Progenitor cell of endocrine pancreas (in vitro differentiated cells): Measurements from ENCODE around the gene SCGB3A2. TPM values are rescaled to one million over a fixed set of nuclear protein-coding genes. Genes with fewer than 3 reads are reported as not detected.
A peak's percentile ranks its signal among the peaks of the same experiment; 100 is the strongest.

Experiments used
- DNase-seq: peaks from one replicate; pipeline ENCODE4 v3.0.0; 2021; ENCODE audit warnings: low spot score; ENCODE audit not compliant: unreplicated experiment
- H3K27ac Mint-ChIP-seq: 2 replicates; pipeline ENCODE4 v1.8.0; 2021; ENCODE audit warnings: mild to moderate bottlenecking, moderate library complexity, mixed read lengths
- H3K27me3 Mint-ChIP-seq: 2 replicates; pipeline ENCODE4 v1.8.0; 2021; ENCODE audit warnings: mixed read lengths
- H3K36me3 Mint-ChIP-seq: 2 replicates; pipeline ENCODE4 v1.8.0; 2022; ENCODE audit warnings: mixed read lengths; ENCODE audit not compliant: insufficient read depth
- H3K4me1 Mint-ChIP-seq: 2 replicates; pipeline ENCODE4 v1.8.0; 2021; ENCODE audit warnings: low read depth, mixed read lengths
- H3K4me3 Mint-ChIP-seq: 2 replicates; pipeline ENCODE4 v1.8.0; 2021; ENCODE audit warnings: low read depth, mild to moderate bottlenecking, moderate library complexity, mixed read lengths
- H3K9me3 Mint-ChIP-seq: 2 replicates; pipeline ENCODE4 v1.8.0; 2021; ENCODE audit warnings: low read depth, mixed read lengths
- total RNA-seq: library from RNA; stranded (reverse); gene quantifications from 2 replicates; pipeline ENCODE4 v1.2.1, GENCODE V29; 2021
- TF ChIP-seq, protein P1 (sequence below): fragments of 200-600 bp; sonication (generic); IDR thresholded peaks from one replicate; pipeline ENCODE4 v1.5.0; 2021; ENCODE audit warnings: antibody characterized with exemption, mild to moderate bottlenecking; ENCODE audit not compliant: unreplicated experiment

SCGB3A2 gene
- total RNA-seq, 1 donor from 2014 or later, result not detected

DNA sequence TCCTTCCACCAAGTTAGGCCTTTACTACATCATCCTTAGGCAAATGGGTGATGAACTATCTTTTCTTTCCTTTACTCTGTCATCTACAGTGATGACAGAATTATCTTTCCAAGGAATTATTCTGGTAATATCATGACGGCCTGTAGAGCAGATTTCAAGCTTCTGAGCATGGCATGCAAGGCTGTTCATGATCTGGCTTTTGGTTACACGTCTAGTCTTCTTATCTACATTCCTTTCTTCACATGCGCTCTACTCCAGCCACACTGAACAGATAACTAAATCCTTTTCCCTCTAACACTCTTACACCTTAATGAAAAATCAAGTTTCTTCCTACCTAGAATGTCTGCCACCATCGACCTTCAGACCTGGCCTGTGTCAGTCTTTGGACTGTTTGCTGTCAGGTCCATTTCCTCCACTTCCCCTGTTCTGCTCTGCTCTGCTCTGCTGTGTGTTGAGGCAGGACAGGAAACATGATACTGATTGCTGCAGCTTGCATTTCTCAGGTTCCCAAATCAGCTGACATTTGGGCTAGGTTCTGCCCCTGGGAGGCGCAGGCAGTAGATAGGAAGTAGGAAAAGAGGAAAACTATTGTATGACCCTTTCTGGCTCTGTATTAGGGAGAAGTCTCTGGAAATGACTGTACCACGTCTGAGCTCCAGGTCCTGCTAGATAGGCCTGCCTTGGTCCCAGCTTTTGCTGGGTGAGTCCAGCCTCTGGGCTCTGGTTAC lies 4.2 kb downstream of the SCGB3A2 start:
- Mint-ChIP-seq H3K4me3 (no peak overlapping the region), H3K4me1 (peaks cover 5% of the 10 kb centered on the region), H3K9me3 (no peaks in the 10 kb centered on the region), H3K27me3 (peaks cover 7% of the 10 kb centered on the region), H3K36me3 (no peaks in the 10 kb centered on the region), H3K27ac (no peak overlapping the region)
- no peak for DNase-seq
- TF ChIP-seq, protein P1, sequence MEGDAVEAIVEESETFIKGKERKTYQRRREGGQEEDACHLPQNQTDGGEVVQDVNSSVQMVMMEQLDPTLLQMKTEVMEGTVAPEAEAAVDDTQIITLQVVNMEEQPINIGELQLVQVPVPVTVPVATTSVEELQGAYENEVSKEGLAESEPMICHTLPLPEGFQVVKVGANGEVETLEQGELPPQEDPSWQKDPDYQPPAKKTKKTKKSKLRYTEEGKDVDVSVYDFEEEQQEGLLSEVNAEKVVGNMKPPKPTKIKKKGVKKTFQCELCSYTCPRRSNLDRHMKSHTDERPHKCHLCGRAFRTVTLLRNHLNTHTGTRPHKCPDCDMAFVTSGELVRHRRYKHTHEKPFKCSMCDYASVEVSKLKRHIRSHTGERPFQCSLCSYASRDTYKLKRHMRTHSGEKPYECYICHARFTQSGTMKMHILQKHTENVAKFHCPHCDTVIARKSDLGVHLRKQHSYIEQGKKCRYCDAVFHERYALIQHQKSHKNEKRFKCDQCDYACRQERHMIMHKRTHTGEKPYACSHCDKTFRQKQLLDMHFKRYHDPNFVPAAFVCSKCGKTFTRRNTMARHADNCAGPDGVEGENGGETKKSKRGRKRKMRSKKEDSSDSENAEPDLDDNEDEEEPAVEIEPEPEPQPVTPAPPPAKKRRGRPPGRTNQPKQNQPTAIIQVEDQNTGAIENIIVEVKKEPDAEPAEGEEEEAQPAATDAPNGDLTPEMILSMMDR, result no peak

DNA sequence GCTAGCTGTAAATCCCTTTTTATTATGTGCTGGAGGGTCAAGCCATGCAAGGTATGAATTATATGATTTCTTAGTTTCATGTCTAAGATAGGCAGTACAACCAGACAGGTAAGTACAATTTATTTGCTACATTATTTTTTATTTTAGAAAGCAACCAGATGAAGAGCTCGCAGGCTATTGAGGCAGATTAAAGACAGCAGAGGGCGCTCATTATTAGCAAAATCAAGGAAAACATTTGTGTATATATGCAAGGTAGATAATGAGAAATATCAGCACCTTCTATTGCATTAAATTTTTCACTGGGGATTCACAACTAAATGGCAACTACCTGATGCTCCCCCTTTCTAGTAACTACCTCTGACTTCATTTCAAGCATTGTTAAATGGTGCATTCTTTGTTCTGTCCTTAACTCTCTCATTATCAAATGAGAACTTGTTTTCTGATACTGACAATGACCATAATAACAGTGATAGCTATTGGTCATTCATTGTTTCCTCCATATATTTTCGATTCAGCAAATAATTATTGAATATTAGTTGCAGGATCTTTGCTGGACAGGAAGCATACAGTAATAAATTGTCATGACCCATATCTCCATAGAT lies 8.6 kb downstream of the SCGB3A2 start:
- H3K4me3 Mint-ChIP-seq, result no peak overlapping the region
- H3K27me3 Mint-ChIP-seq, result no peaks in the 10 kb centered on the region
- H3K9me3 Mint-ChIP-seq, result no peaks in the 10 kb centered on the region
- no peak overlapping the region for H3K27ac Mint-ChIP-seq
- peaks cover 5% of the 10 kb centered on the region for H3K4me1 Mint-ChIP-seq
- no peak for DNase-seq
- no peaks in the 10 kb centered on the region for H3K36me3 Mint-ChIP-seq
- TF ChIP-seq, protein P1, result peak; percentile 70

DNA sequence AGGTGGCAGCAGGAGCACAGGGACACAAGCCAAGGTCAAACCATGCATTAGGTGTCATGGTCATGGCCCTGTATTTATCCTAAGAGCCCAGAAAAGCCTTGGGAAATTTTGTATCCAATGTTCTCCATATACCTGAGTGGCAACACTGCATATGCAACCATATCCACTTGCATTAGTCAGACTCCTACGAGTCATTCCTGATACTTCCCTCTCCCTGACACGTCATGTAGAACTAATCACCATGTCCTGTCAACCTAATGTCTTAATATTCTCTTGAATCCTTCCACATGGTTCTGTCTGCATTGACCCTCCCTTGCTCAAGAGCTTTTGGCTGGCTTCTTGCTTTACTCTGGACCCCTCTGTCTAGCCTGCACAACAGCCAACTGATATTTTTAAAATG lies 9.4 kb downstream of the SCGB3A2 start:
- Mint-ChIP-seq H3K27me3 (no peaks in the 10 kb centered on the region), H3K4me1 (peaks cover 4% of the 10 kb centered on the region), H3K36me3 (no peaks in the 10 kb centered on the region), H3K4me3 (no peak overlapping the region), H3K9me3 (no peaks in the 10 kb centered on the region), H3K27ac (no peak overlapping the region)
- TF ChIP-seq, protein P1, result no peak
- DNase-seq, result no peak

DNA sequence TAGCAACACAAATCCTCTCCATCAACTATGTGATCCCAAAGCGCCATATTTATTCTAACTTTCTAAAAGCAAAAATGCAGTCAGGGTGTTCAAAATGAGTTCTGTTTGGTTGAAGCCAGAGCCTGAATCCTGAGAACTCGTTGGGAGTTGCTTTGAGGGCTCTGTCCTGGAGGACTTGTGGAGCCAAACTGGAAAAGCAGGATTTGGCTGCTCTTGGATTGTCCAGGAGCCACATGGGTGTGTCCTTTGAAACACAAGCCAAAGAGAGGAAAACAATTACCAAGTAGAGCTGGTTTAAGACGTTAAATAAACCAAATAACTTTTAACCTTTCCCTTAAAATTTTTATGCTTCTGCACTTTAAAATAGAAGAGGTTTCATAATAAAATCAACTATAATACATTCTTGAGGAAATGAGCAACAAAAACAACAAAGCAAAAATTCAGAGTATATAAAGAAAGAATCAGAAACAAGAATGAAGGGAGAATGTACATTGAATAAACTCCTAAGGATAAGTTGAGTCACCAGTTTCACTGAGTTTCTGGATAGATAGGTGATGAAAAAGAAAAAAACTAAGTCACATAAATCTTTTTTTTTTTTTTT lies 14.3 kb downstream of the SCGB3A2 start:
- Mint-ChIP-seq H3K36me3 (no peaks in the 10 kb centered on the region), H3K4me1 (peaks cover 5% of the 10 kb centered on the region), H3K27me3 (no peaks in the 10 kb centered on the region), H3K9me3 (no peaks in the 10 kb centered on the region), H3K4me3 (no peak overlapping the region), H3K27ac (peak overlapping the region; percentile 6)
- peak; percentile 15 for DNase-seq
- TF ChIP-seq, protein P1, result no peak

DNA sequence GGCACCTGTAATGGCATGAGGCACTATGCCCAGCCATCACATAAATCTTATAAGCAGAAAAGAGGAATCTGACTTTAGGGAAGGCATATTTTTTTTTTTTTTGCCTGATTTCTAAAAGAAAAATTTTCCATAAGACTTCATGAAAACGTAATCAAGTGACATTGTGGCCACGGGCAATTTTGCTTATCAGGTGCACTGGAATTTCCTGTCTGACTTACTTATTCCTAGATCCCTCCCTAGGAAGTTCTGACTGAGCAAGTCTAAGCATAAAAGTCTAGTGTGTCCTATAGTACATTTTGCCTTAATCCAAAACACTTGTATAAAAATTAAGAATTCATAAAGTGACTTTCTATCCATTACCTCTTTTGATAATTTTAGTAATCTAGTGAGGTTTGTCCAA lies 15.3 kb downstream of the SCGB3A2 start:
- DNase-seq, result no peak
- Mint-ChIP-seq H3K36me3 (no peaks in the 10 kb centered on the region), H3K9me3 (no peaks in the 10 kb centered on the region), H3K4me3 (no peak overlapping the region), H3K27me3 (no peaks in the 10 kb centered on the region), H3K4me1 (peaks cover 5% of the 10 kb centered on the region), H3K27ac (no peak overlapping the region)
- TF ChIP-seq, protein P1, result no peak
